ENCODE results near the gene CDH26. TPM values are rescaled to one million over a fixed set of nuclear protein-coding genes. Genes with fewer than 3 reads are reported as not detected.

CDH26 gene
- total and polyA plus RNA-seq, 2 of the 13 experiments (the other 11 are each of a cell fraction or from before 2014, with no cell fraction given): 0.40 to 1.1 TPM

DNA sequence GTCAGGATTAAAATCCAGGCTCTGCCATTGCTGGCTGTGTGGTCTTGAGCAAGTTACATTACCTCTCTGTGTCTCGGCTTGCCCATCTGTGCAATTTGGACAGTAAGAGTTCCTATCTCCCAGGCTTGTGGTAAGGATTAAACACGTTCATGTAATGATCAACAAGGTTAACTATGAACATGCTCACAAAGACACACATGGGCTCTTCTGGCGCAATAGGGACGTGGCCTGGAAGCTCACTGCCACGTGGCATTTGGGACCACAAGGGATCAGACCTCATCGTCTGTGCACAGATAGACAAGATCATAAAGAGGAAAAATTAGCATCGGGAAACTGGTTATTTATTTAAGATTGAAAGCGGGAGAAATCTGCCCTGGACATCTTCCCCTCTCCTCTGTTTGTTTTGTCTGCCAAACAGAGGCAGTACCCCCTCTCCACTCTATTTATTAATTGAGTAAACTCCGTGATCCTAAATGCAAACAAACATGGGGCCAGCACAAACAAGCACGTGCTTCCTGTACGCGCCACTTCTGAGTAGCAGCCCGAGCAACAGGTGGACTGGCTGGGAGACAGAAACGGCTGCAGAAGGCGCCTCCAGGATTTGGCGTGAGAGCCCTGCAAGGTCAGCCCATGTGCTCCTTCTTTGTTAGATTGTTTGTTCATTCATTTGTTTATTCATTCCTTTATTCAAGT, 95.0 kb downstream of the CDH26 start (continued):
- TF ChIP-seq, protein P1, sequence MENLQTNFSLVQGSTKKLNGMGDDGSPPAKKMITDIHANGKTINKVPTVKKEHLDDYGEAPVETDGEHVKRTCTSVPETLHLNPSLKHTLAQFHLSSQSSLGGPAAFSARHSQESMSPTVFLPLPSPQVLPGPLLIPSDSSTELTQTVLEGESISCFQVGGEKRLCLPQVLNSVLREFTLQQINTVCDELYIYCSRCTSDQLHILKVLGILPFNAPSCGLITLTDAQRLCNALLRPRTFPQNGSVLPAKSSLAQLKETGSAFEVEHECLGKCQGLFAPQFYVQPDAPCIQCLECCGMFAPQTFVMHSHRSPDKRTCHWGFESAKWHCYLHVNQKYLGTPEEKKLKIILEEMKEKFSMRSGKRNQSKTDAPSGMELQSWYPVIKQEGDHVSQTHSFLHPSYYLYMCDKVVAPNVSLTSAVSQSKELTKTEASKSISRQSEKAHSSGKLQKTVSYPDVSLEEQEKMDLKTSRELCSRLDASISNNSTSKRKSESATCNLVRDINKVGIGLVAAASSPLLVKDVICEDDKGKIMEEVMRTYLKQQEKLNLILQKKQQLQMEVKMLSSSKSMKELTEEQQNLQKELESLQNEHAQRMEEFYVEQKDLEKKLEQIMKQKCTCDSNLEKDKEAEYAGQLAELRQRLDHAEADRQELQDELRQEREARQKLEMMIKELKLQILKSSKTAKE (CRISPR knock-in tag; IDR thresholded peaks at IDR 0.05; ENCODE audit: borderline replicate concordance): no peak
- peak; percentile 65 for TF ChIP-seq ZFP36 (IDR thresholded peaks at IDR 0.05; ENCODE audit: borderline replicate concordance, low read depth, low read length, partially characterized antibody)
- TF ChIP-seq ZBTB7B (CRISPR knock-in tag; IDR thresholded peaks at IDR 0.05): no peak
- no peak for TF ChIP-seq GTF2F1 (IDR thresholded peaks at IDR 0.05; ENCODE audit: low read length)
- TF ChIP-seq MEIS1 (CRISPR knock-in tag; IDR thresholded peaks at IDR 0.05; ENCODE audit: borderline replicate concordance): no peak
- TF ChIP-seq AGO1 (IDR thresholded peaks at IDR 0.05; ENCODE audit: low read depth, low read length, poor library complexity, severe bottlenecking): no peak
- no peak for TF ChIP-seq ARHGAP35 (CRISPR knock-in tag; IDR thresholded peaks at IDR 0.05; ENCODE audit: borderline replicate concordance)
- TF ChIP-seq, protein P2, sequence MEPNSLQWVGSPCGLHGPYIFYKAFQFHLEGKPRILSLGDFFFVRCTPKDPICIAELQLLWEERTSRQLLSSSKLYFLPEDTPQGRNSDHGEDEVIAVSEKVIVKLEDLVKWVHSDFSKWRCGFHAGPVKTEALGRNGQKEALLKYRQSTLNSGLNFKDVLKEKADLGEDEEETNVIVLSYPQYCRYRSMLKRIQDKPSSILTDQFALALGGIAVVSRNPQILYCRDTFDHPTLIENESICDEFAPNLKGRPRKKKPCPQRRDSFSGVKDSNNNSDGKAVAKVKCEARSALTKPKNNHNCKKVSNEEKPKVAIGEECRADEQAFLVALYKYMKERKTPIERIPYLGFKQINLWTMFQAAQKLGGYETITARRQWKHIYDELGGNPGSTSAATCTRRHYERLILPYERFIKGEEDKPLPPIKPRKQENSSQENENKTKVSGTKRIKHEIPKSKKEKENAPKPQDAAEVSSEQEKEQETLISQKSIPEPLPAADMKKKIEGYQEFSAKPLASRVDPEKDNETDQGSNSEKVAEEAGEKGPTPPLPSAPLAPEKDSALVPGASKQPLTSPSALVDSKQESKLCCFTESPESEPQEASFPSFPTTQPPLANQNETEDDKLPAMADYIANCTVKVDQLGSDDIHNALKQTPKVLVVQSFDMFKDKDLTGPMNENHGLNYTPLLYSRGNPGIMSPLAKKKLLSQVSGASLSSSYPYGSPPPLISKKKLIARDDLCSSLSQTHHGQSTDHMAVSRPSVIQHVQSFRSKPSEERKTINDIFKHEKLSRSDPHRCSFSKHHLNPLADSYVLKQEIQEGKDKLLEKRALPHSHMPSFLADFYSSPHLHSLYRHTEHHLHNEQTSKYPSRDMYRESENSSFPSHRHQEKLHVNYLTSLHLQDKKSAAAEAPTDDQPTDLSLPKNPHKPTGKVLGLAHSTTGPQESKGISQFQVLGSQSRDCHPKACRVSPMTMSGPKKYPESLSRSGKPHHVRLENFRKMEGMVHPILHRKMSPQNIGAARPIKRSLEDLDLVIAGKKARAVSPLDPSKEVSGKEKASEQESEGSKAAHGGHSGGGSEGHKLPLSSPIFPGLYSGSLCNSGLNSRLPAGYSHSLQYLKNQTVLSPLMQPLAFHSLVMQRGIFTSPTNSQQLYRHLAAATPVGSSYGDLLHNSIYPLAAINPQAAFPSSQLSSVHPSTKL (CRISPR knock-in tag; IDR thresholded peaks at IDR 0.05): peak; percentile 35; the same call in 1 of the 2 replicates
- TF ChIP-seq KLF9 (CRISPR knock-in tag; IDR thresholded peaks at IDR 0.05; ENCODE audit: low read depth): no peak
- TF ChIP-seq ZNF660 (CRISPR knock-in tag; IDR thresholded peaks at IDR 0.05; ENCODE audit: borderline replicate concordance, low read depth): no peak
- TF ChIP-seq BCL6 (CRISPR knock-in tag; IDR thresholded peaks at IDR 0.05): peak; percentile 57; the same call in 1 of the 2 replicates
- no peak for TF ChIP-seq RBFOX2 (IDR thresholded peaks at IDR 0.05; ENCODE audit: low read depth, low read length)
- TF ChIP-seq RFXAP (CRISPR knock-in tag; IDR thresholded peaks at IDR 0.05; ENCODE audit: borderline replicate concordance): no peak
- no peak for TF ChIP-seq ZFAT (CRISPR knock-in tag; conservative IDR thresholded peaks at IDR 0.05)
- no peak for TF ChIP-seq MAZ (IDR thresholded peaks at IDR 0.05; ENCODE audit: borderline replicate concordance, low read depth, low read length)
- peak; percentile 26; the same call in 1 of the 2 replicates for TF ChIP-seq MAZ (CRISPR knock-in tag; IDR thresholded peaks at IDR 0.05; ENCODE audit: low read depth)
- no peak for TF ChIP-seq ZBTB3 (CRISPR knock-in tag; IDR thresholded peaks at IDR 0.05; ENCODE audit: borderline replicate concordance, low read depth)
- TF ChIP-seq MAF1 (CRISPR knock-in tag; IDR thresholded peaks at IDR 0.05; ENCODE audit: borderline replicate concordance): no peak
- peak; percentile 46; the same call in 1 of the 2 replicates for TF ChIP-seq TBX3 (IDR thresholded peaks at IDR 0.05; ENCODE audit: borderline replicate concordance)
- no peak for TF ChIP-seq SMC3 (IDR thresholded peaks at IDR 0.05; ENCODE audit: low read length)
- 0 out of 2 replicates have a peak, but pooled peaks have one; percentile 42 for TF ChIP-seq CEBPB (IDR thresholded peaks at IDR 0.05; ENCODE audit: borderline replicate concordance, low read depth, low read length)
- TF ChIP-seq SALL1 (CRISPR knock-in tag; IDR thresholded peaks at IDR 0.05): peak; percentile 62
- no peak for TF ChIP-seq NFE2L2 (IDR thresholded peaks at IDR 0.05; ENCODE audit: low read length)
- no peak for TF ChIP-seq RBM39 (IDR thresholded peaks at IDR 0.05; ENCODE audit: low read depth, low read length, poor library complexity, severe bottlenecking)
- no peak for TF ChIP-seq ARNTL (CRISPR knock-in tag; IDR thresholded peaks at IDR 0.05)
- TF ChIP-seq FOXA3 (CRISPR knock-in tag; IDR thresholded peaks at IDR 0.05): peak; percentile 90

All from HepG2 (cell line).